Endothelial cell of umbilical vein (primary cell): ENCODE measurements around the gene PDSS2. TPM values are rescaled to one million over a fixed set of nuclear protein-coding genes. Genes with fewer than 3 reads are reported as not detected.

ENCODE experiments used
- BruUV-seq: library from RNA; stranded (reverse); fragments of 400-500 nt; replicated peaks from 2 replicates; lab custom pipeline; 2021; lab: Mats Ljungman, UMichigan
- CTCF ChIA-PET: fragments of 300-600, 350-600 bp; sonication (Branson Sonifier 250); formaldehyde crosslinking; loops from one replicate; lab custom pipeline; 2021; ENCODE audit warnings: antibody characterized with exemption, inconsistent platforms; lab: Charles Lee
- POLR2A ChIA-PET: fragments of 300-600, 350-600 bp; sonication (Branson Sonifier 250); formaldehyde crosslinking; loops from one replicate; lab custom pipeline; 2021; ENCODE audit warnings: antibody characterized with exemption, inconsistent platforms; lab: Charles Lee
- DNase-seq: peaks from one replicate; pipeline ENCODE4 v3.0.0-alpha.2; 2011; ENCODE audit warnings: low read depth, low spot score
- FAIRE-seq: peaks from 2 replicates; lab custom pipeline; 2011; peaks lifted over from hg19 to GRCh38; lab: Jason Lieb, UNC
- H2AFZ ChIP-seq: 2 replicates; pipeline ENCODE4 v1.6.0; 2012; ENCODE audit warnings: low read depth, low read length, control low read depth, inconsistent platforms
- H3K27ac ChIP-seq: 2 replicates; pipeline ENCODE4 v1.5.1; 2011; ENCODE audit warnings: low read depth, mild to moderate bottlenecking, control low read depth, low read length, moderate library complexity; ENCODE audit not compliant: insufficient read depth
- H3K27me3 ChIP-seq, 2 experiments: 2 replicates each; pipeline versions ENCODE4 v1.6.0 to v1.6.1; 2011; ENCODE audit warnings: low read length in 2 of 2, mixed read lengths in 1 of 2; ENCODE audit not compliant: control insufficient read depth in 2 of 2, insufficient read depth in 2 of 2
- H3K36me3 ChIP-seq, 2 experiments: 2 replicates in 1 of 2; 3 replicates in 1 of 2; pipeline ENCODE4 v1.5.1; 2011; ENCODE audit warnings: low read length in 2 of 2, mild to moderate bottlenecking in 1 of 2, moderate library complexity in 1 of 2; ENCODE audit not compliant: control insufficient read depth in 2 of 2, insufficient read depth in 2 of 2; ENCODE audit errors: extremely low read depth in 1 of 2
- H3K4me1 ChIP-seq: 3 replicates; pipeline ENCODE4 v1.5.1; 2011; ENCODE audit warnings: mild to moderate bottlenecking, low read length; ENCODE audit not compliant: control insufficient read depth, insufficient read depth; ENCODE audit errors: extremely low read depth
- H3K4me2 ChIP-seq: 2 replicates; pipeline ENCODE4 v1.6.1; 2011; ENCODE audit warnings: low read length, control low read depth, mixed read lengths; ENCODE audit not compliant: insufficient read depth
- H3K4me3 ChIP-seq, 3 experiments: fragments of 200-600 bp in 1 of 3; sonication (generic), shearing (Covaris generic) in 1 of 3; replicated peaks in 1 of 3; 2 replicates each; pipeline ENCODE4 v1.5.1; 2011 to 2016; ENCODE audit warnings: control low read depth in 3 of 3, low read length in 3 of 3, mild to moderate bottlenecking in 2 of 3, inconsistent platforms in 1 of 3, low read depth in 1 of 3, moderate library complexity in 1 of 3; ENCODE audit not compliant: insufficient read depth in 1 of 3
- H3K79me2 ChIP-seq: 2 replicates; pipeline ENCODE4 v1.6.0; 2012; ENCODE audit warnings: low read length, inconsistent platforms; ENCODE audit not compliant: control insufficient read depth, insufficient read depth
- H3K9ac ChIP-seq: replicated peaks from 2 replicates; pipeline ENCODE3; 2011; ENCODE audit warnings: low read length, control low read depth; ENCODE audit not compliant: insufficient read depth; ENCODE audit errors: extremely low read depth
- H3K9me1 ChIP-seq: replicated peaks from 3 replicates; pipeline ENCODE4 v1.6.0; 2011; ENCODE audit warnings: mild to moderate bottlenecking, low read length; ENCODE audit not compliant: control insufficient read depth, insufficient read depth; ENCODE audit errors: extremely low read depth
- H3K9me3 ChIP-seq: replicated peaks from 2 replicates; pipeline ENCODE4 v1.5.1; 2012; ENCODE audit warnings: low read length, inconsistent platforms; ENCODE audit not compliant: control insufficient read depth, insufficient read depth
- H4K20me1 ChIP-seq: replicated peaks from 2 replicates; pipeline ENCODE3; 2011; ENCODE audit warnings: mild to moderate bottlenecking, low read length; ENCODE audit not compliant: control insufficient read depth, insufficient read depth; ENCODE audit errors: extremely low read depth
- CTCF ChIP-seq, 2 donors: IDR thresholded peaks; 1 replicate in 1 of 2; 2 replicates in 1 of 2; pipeline ENCODE4 v1.5.1; 2011; ENCODE audit warnings: low read length in 2 of 2, mild to moderate bottlenecking in 2 of 2, moderate library complexity in 2 of 2, control low read depth in 1 of 2, inconsistent platforms in 1 of 2, low read depth in 1 of 2; ENCODE audit not compliant: insufficient read depth in 1 of 2; ENCODE audit errors: extremely low read depth in 1 of 2
- EZH2 ChIP-seq: IDR thresholded peaks from 2 replicates; pipeline ENCODE4 v1.6.1; 2012; ENCODE audit warnings: borderline replicate concordance, low read depth, mild to moderate bottlenecking, moderate library complexity, low read length, inconsistent platforms; ENCODE audit not compliant: severe bottlenecking
- FOS ChIP-seq: IDR thresholded peaks from 2 replicates; pipeline ENCODE4 v1.6.1; 2011; ENCODE audit warnings: mild to moderate bottlenecking, low read length, moderate library complexity, borderline replicate concordance; ENCODE audit not compliant: insufficient read depth
- GATA2 ChIP-seq: IDR thresholded peaks from 2 replicates; pipeline ENCODE4 v1.7.0; 2011; ENCODE audit warnings: low read depth, mild to moderate bottlenecking, moderate library complexity, mixed read lengths, low read length; ENCODE audit not compliant: insufficient read length, insufficient read depth
- JUN ChIP-seq: IDR thresholded peaks from 2 replicates; pipeline ENCODE4 v1.6.1; 2011; ENCODE audit warnings: borderline replicate concordance, low read depth; ENCODE audit not compliant: insufficient read length, insufficient read depth
- MYC ChIP-seq: IDR thresholded peaks from one replicate; pipeline ENCODE4 v1.6.1; 2011; ENCODE audit warnings: mild to moderate bottlenecking, low read depth, low read length
- POLR2A ChIP-seq: IDR thresholded peaks from 2 replicates; pipeline ENCODE4 v1.6.1; 2012; ENCODE audit warnings: low read depth, mild to moderate bottlenecking, control low read depth, low read length
- POLR2AphosphoS5 ChIP-seq: IDR thresholded peaks from 2 replicates; pipeline ENCODE4 v1.6.1; 2012; ENCODE audit warnings: low read depth, mild to moderate bottlenecking, control low read depth, low read length, moderate library complexity; ENCODE audit not compliant: insufficient read depth
- dilution Hi-C: fragments of 300-500 bp; cut with MboI; formaldehyde crosslinking; loops from one replicate; pipeline ENCODE4 v1.15.0; 2019; ENCODE audit warnings: low sequenced_read_pairs; ENCODE audit not compliant: extremely low pct_ligation_motif_present
- intact Hi-C: fragments of 100-400 bp; cut with micrococcal nuclease; formaldehyde crosslinking; loops from one replicate; pipeline ENCODE4 v1.10.0; 2022
- polyA plus RNA-seq, 4 experiments: library from polyadenylated mRNA; depleted of rRNA in 3 of 4; stranded (reverse) in 3 of 4; unstranded in 1 of 4; fragments of >200 nt; gene quantifications; 2 replicates each; pipeline versions ENCODE4 v1.2.1 to v1.2.3, GENCODE V29; 2011 to 2012; ENCODE audit warnings: missing spikeins in 1 of 4
- total RNA-seq: library from RNA; stranded (reverse); gene quantifications from 2 replicates; pipeline ENCODE4 v1.2.3, GENCODE V29; 2021
- TF ChIP-seq, protein P1 (sequence below): IDR thresholded peaks from 2 replicates; pipeline ENCODE4 v1.6.1; 2011; ENCODE audit not compliant: insufficient read depth, insufficient read length

PDSS2 gene
- total and polyA plus RNA-seq, 2 donors (not counting 3 experiments of a cell fraction or from before 2014, with no cell fraction given), result 7.6 to 9.3 TPM

DNA sequence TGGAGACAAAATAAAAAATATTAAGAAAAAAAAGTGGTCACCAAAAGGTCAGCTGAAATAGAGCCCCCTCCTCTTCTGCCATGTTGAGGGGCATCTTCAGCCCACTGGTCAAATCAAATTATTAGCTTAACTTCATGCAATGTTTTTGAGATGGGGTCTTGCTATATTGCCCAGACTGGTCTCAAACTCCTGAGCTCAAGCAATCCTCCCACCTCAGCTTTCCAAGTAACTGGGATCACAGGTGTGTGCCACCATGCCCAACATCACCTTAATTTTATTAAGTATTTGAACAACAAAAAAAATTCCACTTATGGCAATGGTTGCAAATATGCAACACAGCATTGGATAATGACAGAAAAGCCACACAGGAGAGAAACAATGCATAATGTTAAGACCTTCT, 244.7 kb downstream of the PDSS2 start:
- H3K4me2 ChIP-seq, result no peak overlapping the region
- H3K9me3 ChIP-seq, result no peaks in the 10 kb centered on the region
- no peak for FAIRE-seq
- BruUV-seq, result no TSS peak
- dilution Hi-C loops, result no loop called here
- ChIA-PET POLR2A (interaction anchor here (0.7 kb wide), 1 partner anchor 349 kb away, joined by 3 read pairs; no protein-coding TSS in a partner anchor), CTCF (interaction anchor here (1.5 kb wide), 1 partner anchor 9 kb away, joined by 3 read pairs; no protein-coding TSS in a partner anchor)
- no peaks in the 10 kb centered on the region for H3K27me3 ChIP-seq
- no peaks in the 10 kb centered on the region for H4K20me1 ChIP-seq
- no peak for DNase-seq
- no peak overlapping the region for H3K27ac ChIP-seq
- intact Hi-C loops, result no loop called here
- no peak overlapping the region for H2AFZ ChIP-seq
- H3K36me3 ChIP-seq, result no peaks in the 10 kb centered on the region
- no peaks in the 10 kb centered on the region for H3K79me2 ChIP-seq
- no peak overlapping the region for H3K4me3 ChIP-seq
- no peak for TF ChIP-seq EZH2
- no peak for TF ChIP-seq FOS
- no peak for TF ChIP-seq JUN
- TF ChIP-seq GATA2, result no peak
- TF ChIP-seq MYC, result no peak
- no peak for TF ChIP-seq POLR2AphosphoS5
- TF ChIP-seq CTCF (IDR thresholded peaks at IDR 0.05; ENCODE audit: extremely low read depth in 1 of 2, insufficient read depth in 1 of 2, low read depth in 1 of 2, low read length in 2 of 2), result no peak
- TF ChIP-seq, protein P1, sequence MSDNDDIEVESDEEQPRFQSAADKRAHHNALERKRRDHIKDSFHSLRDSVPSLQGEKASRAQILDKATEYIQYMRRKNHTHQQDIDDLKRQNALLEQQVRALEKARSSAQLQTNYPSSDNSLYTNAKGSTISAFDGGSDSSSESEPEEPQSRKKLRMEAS, result no peak
- no peak for TF ChIP-seq POLR2A
- H3K9ac ChIP-seq, result no peak overlapping the region
- no peaks in the 10 kb centered on the region for H3K9me1 ChIP-seq
- H3K4me1 ChIP-seq, result no peaks in the 10 kb centered on the region
